GM12878 (cell line): ENCODE data around the gene RCAN1. TPM values are rescaled to one million over a fixed set of nuclear protein-coding genes. Genes with fewer than 3 reads are reported as not detected.

Source experiments
- FOXK2 ChIP-seq: fragments of 450-650 bp; IDR thresholded peaks from 2 replicates; pipeline ENCODE4 v1.6.1; 2017; ENCODE audit warnings: mild to moderate bottlenecking, moderate library complexity
- GABPA ChIP-seq: IDR thresholded peaks from 2 replicates; pipeline ENCODE4 v1.6.1; 2014; ENCODE audit warnings: antibody characterized with exemption, low read depth, mild to moderate bottlenecking, inconsistent platforms
- HCFC1 ChIP-seq: fragments of 150-350 bp; IDR thresholded peaks from 2 replicates; pipeline ENCODE4 v1.6.1; 2014; ENCODE audit warnings: low read length
- HDGF ChIP-seq: fragments of 450-650 bp; IDR thresholded peaks from 2 replicates; pipeline ENCODE4 v1.6.1; 2016; ENCODE audit warnings: antibody characterized with exemption
- JUNB ChIP-seq: IDR thresholded peaks from 2 replicates; pipeline ENCODE4 v1.6.1; 2016; ENCODE audit warnings: antibody characterized with exemption, mild to moderate bottlenecking
- KAT2A ChIP-seq: conservative IDR thresholded peaks from 2 replicates; pipeline ENCODE4 v1.6.1; 2011; ENCODE audit warnings: low read depth, low read length; ENCODE audit not compliant: control insufficient read depth
- KDM1A ChIP-seq: fragments of 200-600 bp; sonication (generic); IDR thresholded peaks from 2 replicates; pipeline ENCODE4 v1.6.1; 2016; ENCODE audit warnings: borderline replicate concordance
- MEF2A ChIP-seq: IDR thresholded peaks from 2 replicates; pipeline ENCODE4 v1.6.1; 2011; ENCODE audit warnings: low read depth, mild to moderate bottlenecking, low read length, moderate library complexity; ENCODE audit not compliant: insufficient read depth
- PAX5 ChIP-seq: IDR thresholded peaks from 2 replicates; pipeline ENCODE4 v1.6.1; 2011; ENCODE audit warnings: low read depth, low read length, borderline replicate concordance
- POLR2A ChIP-seq: IDR thresholded peaks from 2 replicates; pipeline ENCODE4 v1.6.1; 2011; ENCODE audit warnings: low read depth, mild to moderate bottlenecking, low read length
- SIN3A ChIP-seq: IDR thresholded peaks from 2 replicates; pipeline ENCODE4 v1.6.1; 2012; ENCODE audit warnings: low read depth, low read length, improper control_type of control experiment
- SMAD5 ChIP-seq: IDR thresholded peaks from 2 replicates; pipeline ENCODE4 v1.6.1; 2016; ENCODE audit warnings: antibody characterized with exemption, low read depth
- SRF ChIP-seq, 2 experiments: IDR thresholded peaks; 2 replicates each; pipeline ENCODE4 v1.6.1; 2011; ENCODE audit warnings: low read depth in 2 of 2, low read length in 2 of 2, mild to moderate bottlenecking in 1 of 2, moderate library complexity in 1 of 2
- SUZ12 ChIP-seq: fragments of 200-600 bp; sonication (generic); IDR thresholded peaks from one replicate; pipeline ENCODE4 v1.6.1; 2018; ENCODE audit warnings: antibody characterized with exemption, mild to moderate bottlenecking; ENCODE audit not compliant: unreplicated experiment
- TBL1XR1 ChIP-seq: IDR thresholded peaks from 2 replicates; pipeline ENCODE4 v1.6.1; 2012; ENCODE audit warnings: low read depth, low read length, improper control_type of control experiment
- ZBED1 ChIP-seq: IDR thresholded peaks from 2 replicates; pipeline ENCODE4 v1.6.1; 2016; ENCODE audit warnings: borderline replicate concordance
- polyA plus RNA-seq, 11 experiments: library from polyadenylated mRNA; depleted of rRNA in 4 of 11; unstranded in 6 of 11; stranded (reverse) in 5 of 11; fragments of >200 nt; fragmentation: Nextera tagmentation in 4 of 11; fragmentation: Illumina TruSeq in 1 of 11; extraction: Ambion mirVana in 4 of 11; extraction: Trizol in 1 of 11; gene quantifications; 1 replicate in 1 of 11; 2 replicates in 10 of 11; pipeline versions ENCODE4 v1.2.1 to v1.2.3, GENCODE V29; 2011 to 2016; ENCODE audit warnings: inconsistent platforms in 2 of 11, missing spikeins in 2 of 11, low read depth in 1 of 11
- total RNA-seq, 4 experiments: library from RNA; depleted of rRNA in 3 of 4; stranded (reverse); fragments of >200 nt in 3 of 4; fragmentation: Illumina TruSeq in 1 of 4; extraction: Trizol in 1 of 4; gene quantifications; 2 replicates each; pipeline versions ENCODE4 v1.2.1 to v1.2.3, GENCODE V29; 2013 to 2021
- TF ChIP-seq, protein P1 (sequence below): fragments of 450-650 bp; IDR thresholded peaks from 2 replicates; pipeline ENCODE4 v1.6.1; 2017; ENCODE audit warnings: mild to moderate bottlenecking, low read depth, inconsistent platforms; ENCODE audit not compliant: poor library complexity, severe bottlenecking
- TF ChIP-seq, protein P2 (sequence below): IDR thresholded peaks from 2 replicates; pipeline ENCODE4 v1.6.1; 2012; ENCODE audit warnings: mild to moderate bottlenecking, low read depth, low read length
- TF ChIP-seq, protein P3 (sequence below): fragments of 450-650 bp; IDR thresholded peaks from 2 replicates; pipeline ENCODE4 v1.6.1; 2017; ENCODE audit warnings: mild to moderate bottlenecking, moderate library complexity
- TF ChIP-seq, protein P4 (sequence below): fragments of 450-650 bp; IDR thresholded peaks from 2 replicates; pipeline ENCODE4 v1.6.1; 2016; ENCODE audit warnings: mild to moderate bottlenecking

Gene RCAN1
- total and polyA plus RNA-seq, 10 of the 15 experiments (the other 5 are each of a cell fraction or from before 2014, with no cell fraction given) = 2.8 to 12.9 (median 10.5) TPM

DNA sequence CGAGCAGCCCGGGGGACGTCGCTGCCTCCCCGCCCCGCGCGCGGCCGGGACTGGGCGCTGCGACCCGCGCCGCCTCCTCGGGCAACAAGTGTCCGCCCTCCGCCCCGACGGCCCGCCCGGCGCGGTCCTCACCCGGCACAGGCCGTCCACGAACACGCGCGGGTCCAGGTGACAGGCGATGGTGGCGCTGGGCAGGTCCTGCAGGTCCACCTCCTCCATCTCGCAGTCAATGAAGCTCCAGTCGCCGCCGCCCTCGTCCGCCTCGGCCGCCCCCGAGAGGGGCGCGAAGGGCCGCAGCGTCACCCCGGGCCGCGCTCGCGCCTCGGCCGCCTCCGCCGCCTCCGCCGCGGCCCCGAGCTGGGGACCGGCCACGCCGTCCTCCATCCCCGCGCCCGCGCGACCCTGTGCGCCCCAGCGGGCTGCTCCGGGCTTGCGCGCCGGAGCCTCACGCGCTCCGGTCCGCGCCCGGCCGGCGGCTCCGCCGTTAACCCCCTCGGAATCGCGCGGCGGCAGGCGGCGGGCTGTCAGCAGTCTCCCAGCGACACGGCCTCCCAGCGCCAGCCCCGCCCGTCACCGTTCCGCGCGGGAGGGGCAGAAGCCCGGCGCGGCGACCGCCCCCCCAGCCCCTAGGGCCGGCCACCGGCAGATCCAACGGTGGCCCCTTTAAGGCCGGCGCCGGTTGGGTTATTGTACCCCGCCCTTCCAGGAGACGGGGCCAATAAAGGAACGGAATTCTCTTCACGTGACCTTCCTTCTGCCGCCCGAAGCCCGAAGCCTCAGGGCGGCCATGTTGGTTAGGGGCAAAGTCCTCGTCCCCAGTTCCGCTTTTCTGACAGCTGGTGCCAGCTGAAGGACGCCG lies at the start of gene RCAN1 (continued):
- TF ChIP-seq, protein P1, sequence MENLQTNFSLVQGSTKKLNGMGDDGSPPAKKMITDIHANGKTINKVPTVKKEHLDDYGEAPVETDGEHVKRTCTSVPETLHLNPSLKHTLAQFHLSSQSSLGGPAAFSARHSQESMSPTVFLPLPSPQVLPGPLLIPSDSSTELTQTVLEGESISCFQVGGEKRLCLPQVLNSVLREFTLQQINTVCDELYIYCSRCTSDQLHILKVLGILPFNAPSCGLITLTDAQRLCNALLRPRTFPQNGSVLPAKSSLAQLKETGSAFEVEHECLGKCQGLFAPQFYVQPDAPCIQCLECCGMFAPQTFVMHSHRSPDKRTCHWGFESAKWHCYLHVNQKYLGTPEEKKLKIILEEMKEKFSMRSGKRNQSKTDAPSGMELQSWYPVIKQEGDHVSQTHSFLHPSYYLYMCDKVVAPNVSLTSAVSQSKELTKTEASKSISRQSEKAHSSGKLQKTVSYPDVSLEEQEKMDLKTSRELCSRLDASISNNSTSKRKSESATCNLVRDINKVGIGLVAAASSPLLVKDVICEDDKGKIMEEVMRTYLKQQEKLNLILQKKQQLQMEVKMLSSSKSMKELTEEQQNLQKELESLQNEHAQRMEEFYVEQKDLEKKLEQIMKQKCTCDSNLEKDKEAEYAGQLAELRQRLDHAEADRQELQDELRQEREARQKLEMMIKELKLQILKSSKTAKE = no peak
- TF ChIP-seq ZBED1 (no peak), MEF2A (no peak), HDGF (no peak), SUZ12 (no peak), FOXK2 (no peak), POLR2A (0 out of 2 replicates have a peak, but pooled peaks have one; percentile 1), SIN3A (peak; percentile 96), PAX5 (no peak), KAT2A (no peak), GABPA (peak; percentile 61), SRF (IDR thresholded peaks at IDR 0.05; ENCODE audit: low read depth in 2 of 2, low read length in 2 of 2) (peak in 1 of 2 experiments; percentile 45; a peak in 2 of 4 replicates), KDM1A (no peak), HCFC1 (peak; percentile 89), JUNB (no peak), TBL1XR1 (no peak), SMAD5 (no peak)
- TF ChIP-seq, protein P2, sequence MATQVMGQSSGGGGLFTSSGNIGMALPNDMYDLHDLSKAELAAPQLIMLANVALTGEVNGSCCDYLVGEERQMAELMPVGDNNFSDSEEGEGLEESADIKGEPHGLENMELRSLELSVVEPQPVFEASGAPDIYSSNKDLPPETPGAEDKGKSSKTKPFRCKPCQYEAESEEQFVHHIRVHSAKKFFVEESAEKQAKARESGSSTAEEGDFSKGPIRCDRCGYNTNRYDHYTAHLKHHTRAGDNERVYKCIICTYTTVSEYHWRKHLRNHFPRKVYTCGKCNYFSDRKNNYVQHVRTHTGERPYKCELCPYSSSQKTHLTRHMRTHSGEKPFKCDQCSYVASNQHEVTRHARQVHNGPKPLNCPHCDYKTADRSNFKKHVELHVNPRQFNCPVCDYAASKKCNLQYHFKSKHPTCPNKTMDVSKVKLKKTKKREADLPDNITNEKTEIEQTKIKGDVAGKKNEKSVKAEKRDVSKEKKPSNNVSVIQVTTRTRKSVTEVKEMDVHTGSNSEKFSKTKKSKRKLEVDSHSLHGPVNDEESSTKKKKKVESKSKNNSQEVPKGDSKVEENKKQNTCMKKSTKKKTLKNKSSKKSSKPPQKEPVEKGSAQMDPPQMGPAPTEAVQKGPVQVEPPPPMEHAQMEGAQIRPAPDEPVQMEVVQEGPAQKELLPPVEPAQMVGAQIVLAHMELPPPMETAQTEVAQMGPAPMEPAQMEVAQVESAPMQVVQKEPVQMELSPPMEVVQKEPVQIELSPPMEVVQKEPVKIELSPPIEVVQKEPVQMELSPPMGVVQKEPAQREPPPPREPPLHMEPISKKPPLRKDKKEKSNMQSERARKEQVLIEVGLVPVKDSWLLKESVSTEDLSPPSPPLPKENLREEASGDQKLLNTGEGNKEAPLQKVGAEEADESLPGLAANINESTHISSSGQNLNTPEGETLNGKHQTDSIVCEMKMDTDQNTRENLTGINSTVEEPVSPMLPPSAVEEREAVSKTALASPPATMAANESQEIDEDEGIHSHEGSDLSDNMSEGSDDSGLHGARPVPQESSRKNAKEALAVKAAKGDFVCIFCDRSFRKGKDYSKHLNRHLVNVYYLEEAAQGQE = no peak
- TF ChIP-seq, protein P3, sequence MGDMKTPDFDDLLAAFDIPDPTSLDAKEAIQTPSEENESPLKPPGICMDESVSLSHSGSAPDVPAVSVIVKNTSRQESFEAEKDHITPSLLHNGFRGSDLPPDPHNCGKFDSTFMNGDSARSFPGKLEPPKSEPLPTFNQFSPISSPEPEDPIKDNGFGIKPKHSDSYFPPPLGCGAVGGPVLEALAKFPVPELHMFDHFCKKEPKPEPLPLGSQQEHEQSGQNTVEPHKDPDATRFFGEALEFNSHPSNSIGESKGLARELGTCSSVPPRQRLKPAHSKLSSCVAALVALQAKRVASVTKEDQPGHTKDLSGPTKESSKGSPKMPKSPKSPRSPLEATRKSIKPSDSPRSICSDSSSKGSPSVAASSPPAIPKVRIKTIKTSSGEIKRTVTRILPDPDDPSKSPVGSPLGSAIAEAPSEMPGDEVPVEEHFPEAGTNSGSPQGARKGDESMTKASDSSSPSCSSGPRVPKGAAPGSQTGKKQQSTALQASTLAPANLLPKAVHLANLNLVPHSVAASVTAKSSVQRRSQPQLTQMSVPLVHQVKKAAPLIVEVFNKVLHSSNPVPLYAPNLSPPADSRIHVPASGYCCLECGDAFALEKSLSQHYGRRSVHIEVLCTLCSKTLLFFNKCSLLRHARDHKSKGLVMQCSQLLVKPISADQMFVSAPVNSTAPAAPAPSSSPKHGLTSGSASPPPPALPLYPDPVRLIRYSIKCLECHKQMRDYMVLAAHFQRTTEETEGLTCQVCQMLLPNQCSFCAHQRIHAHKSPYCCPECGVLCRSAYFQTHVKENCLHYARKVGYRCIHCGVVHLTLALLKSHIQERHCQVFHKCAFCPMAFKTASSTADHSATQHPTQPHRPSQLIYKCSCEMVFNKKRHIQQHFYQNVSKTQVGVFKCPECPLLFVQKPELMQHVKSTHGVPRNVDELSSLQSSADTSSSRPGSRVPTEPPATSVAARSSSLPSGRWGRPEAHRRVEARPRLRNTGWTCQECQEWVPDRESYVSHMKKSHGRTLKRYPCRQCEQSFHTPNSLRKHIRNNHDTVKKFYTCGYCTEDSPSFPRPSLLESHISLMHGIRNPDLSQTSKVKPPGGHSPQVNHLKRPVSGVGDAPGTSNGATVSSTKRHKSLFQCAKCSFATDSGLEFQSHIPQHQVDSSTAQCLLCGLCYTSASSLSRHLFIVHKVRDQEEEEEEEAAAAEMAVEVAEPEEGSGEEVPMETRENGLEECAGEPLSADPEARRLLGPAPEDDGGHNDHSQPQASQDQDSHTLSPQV = no peak
- TF ChIP-seq, protein P4, sequence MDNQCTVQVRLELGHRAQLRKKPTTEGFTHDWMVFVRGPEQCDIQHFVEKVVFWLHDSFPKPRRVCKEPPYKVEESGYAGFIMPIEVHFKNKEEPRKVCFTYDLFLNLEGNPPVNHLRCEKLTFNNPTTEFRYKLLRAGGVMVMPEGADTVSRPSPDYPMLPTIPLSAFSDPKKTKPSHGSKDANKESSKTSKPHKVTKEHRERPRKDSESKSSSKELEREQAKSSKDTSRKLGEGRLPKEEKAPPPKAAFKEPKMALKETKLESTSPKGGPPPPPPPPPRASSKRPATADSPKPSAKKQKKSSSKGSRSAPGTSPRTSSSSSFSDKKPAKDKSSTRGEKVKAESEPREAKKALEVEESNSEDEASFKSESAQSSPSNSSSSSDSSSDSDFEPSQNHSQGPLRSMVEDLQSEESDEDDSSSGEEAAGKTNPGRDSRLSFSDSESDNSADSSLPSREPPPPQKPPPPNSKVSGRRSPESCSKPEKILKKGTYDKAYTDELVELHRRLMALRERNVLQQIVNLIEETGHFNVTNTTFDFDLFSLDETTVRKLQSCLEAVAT = no peak
